ENCODE results near the gene CRACR2B. TPM values are rescaled to one million over a fixed set of nuclear protein-coding genes. Genes with fewer than 3 reads are reported as not detected.

The CRACR2B gene
- total and polyA plus RNA-seq, 2 of the 13 experiments (the other 11 are each of a cell fraction or from before 2014, with no cell fraction given), result 14.9 to 21.0 TPM

- TF ChIP-seq ATF3 (CRISPR knock-in tag; IDR thresholded peaks at IDR 0.05) (no peak; the same call in 1 of the 2 replicates), HNF4A (CRISPR knock-in tag; IDR thresholded peaks at IDR 0.05) (no peak; the same call in 1 of the 2 replicates), FOXA1 (IDR thresholded peaks at IDR 0.05) (no peak), FOXA1 (CRISPR knock-in tag; IDR thresholded peaks at IDR 0.05) (no peak; the same call in 1 of the 2 replicates), NCOR1 (IDR thresholded peaks at IDR 0.05; ENCODE audit: borderline replicate concordance, low read length) (peak; percentile 55; the same call in 1 of the 2 replicates), PCBP1 (IDR thresholded peaks at IDR 0.05; ENCODE audit: borderline replicate concordance, low read depth, low read length) (0 out of 2 replicates have a peak, but pooled peaks have one; percentile 87), MAFK (conservative IDR thresholded peaks at IDR 0.05 in 1 of 2, IDR thresholded peaks at IDR 0.05 in 1 of 2; ENCODE audit: low read length in 2 of 2) (no peak), ZHX2 (IDR thresholded peaks at IDR 0.05; ENCODE audit: low read depth) (peak; percentile 59), ZHX2 (CRISPR knock-in tag; IDR thresholded peaks at IDR 0.05; ENCODE audit: borderline replicate concordance) (no peak), ZNF580 (CRISPR knock-in tag; IDR thresholded peaks at IDR 0.05; ENCODE audit: borderline replicate concordance, low read depth) (peak; percentile 76; the same call in 1 of the 2 replicates), ZBTB49 (CRISPR knock-in tag; IDR thresholded peaks at IDR 0.05; ENCODE audit: borderline replicate concordance) (no peak), ZNF30 (CRISPR knock-in tag; IDR thresholded peaks at IDR 0.05) (no peak), GLI4 (CRISPR knock-in tag; IDR thresholded peaks at IDR 0.05; ENCODE audit: borderline replicate concordance) (no peak), MXI1 (IDR thresholded peaks at IDR 0.05; ENCODE audit: borderline replicate concordance, low read depth, low read length) (peak; percentile 78; the same call in 2 of the 3 replicates), ZNF570 (CRISPR knock-in tag; IDR thresholded peaks at IDR 0.05; ENCODE audit: borderline replicate concordance) (0 out of 2 replicates have a peak, but pooled peaks have one; percentile 27), IRX3 (CRISPR knock-in tag; IDR thresholded peaks at IDR 0.05; ENCODE audit: borderline replicate concordance, low read depth) (peak; percentile 9; the same call in 1 of the 2 replicates), ZFX (CRISPR knock-in tag; IDR thresholded peaks at IDR 0.05; ENCODE audit: low read depth) (peak; percentile 100), ZBTB20 (CRISPR knock-in tag; IDR thresholded peaks at IDR 0.05; ENCODE audit: borderline replicate concordance, low read depth) (peak; percentile 49; the same call in 1 of the 2 replicates), FOSL2 (CRISPR knock-in tag; IDR thresholded peaks at IDR 0.05) (peak; percentile 37), SMAD9 (CRISPR knock-in tag; IDR thresholded peaks at IDR 0.05) (no peak), PLRG1 (conservative IDR thresholded peaks at IDR 0.05) (no peak)
Observed at GRCh38 chr11:809287-810039, 18.3 kb upstream of the CRACR2B start, which contains the start of gene RPLP2 (continued).

Measured in HepG2 (cell line).